K562 (cell line): ENCODE results near the gene LITAF. TPM values are rescaled to one million over a fixed set of nuclear protein-coding genes. Genes with fewer than 3 reads are reported as not detected.

Source experiments
- ARID4B ChIP-seq: sonication (generic); formaldehyde crosslinking; IDR thresholded peaks from 2 replicates; pipeline ENCODE4 v1.8.0; 2022; ENCODE audit warnings: mild to moderate bottlenecking, missing genetic modification reagents
- ATF7 ChIP-seq: fragments of 450-650 bp; IDR thresholded peaks from 2 replicates; pipeline ENCODE4 v1.7.1; 2014; ENCODE audit warnings: mild to moderate bottlenecking, moderate library complexity
- CHD2 ChIP-seq: IDR thresholded peaks from 2 replicates; pipeline ENCODE4 v1.6.1; 2011; ENCODE audit warnings: low read depth, low read length
- KDM2B ChIP-seq: fragments of 250-450 bp; sonication (Bioruptor Pico); IDR thresholded peaks from 2 replicates; pipeline ENCODE4 v1.8.0; 2021; ENCODE audit warnings: mild to moderate bottlenecking, moderate library complexity
- LARP7 ChIP-seq: fragments of 450-650 bp; IDR thresholded peaks from 2 replicates; pipeline ENCODE4 v1.6.1; 2016
- MYC ChIP-seq, 2 experiments: fragments of 250-450 bp in 1 of 2; sonication (Bioruptor Pico) in 1 of 2; IDR thresholded peaks; 2 replicates each; pipeline versions ENCODE4 v1.5.1 to v1.6.1; 2012 to 2021; ENCODE audit warnings: low read depth in 2 of 2, borderline replicate concordance in 1 of 2, improper control_type of control experiment in 1 of 2, low read length in 1 of 2, mild to moderate bottlenecking in 1 of 2, moderate library complexity in 1 of 2
- MYNN ChIP-seq, 2 experiments: sonication (generic); formaldehyde crosslinking in 1 of 2; IDR thresholded peaks; 2 replicates each; pipeline versions ENCODE4 v1.5.0 to v1.6.1; 2016 to 2020; ENCODE audit warnings: antibody characterized with exemption in 1 of 2, missing genetic modification reagents in 1 of 2
- NFIX ChIP-seq: fragments of 250-450 bp; sonication (Bioruptor Pico); IDR thresholded peaks from 2 replicates; pipeline ENCODE4 v1.4.0; 2020; ENCODE audit warnings: low read depth, mild to moderate bottlenecking, moderate library complexity
- NR1H2 ChIP-seq: sonication (generic); formaldehyde crosslinking; IDR thresholded peaks from 2 replicates; pipeline ENCODE4 v1.4.0; 2020; ENCODE audit warnings: mild to moderate bottlenecking, missing genetic modification reagents
- NR3C1 ChIP-seq: sonication (generic); formaldehyde crosslinking; IDR thresholded peaks from 2 replicates; pipeline ENCODE4 v1.8.1; 2022; ENCODE audit warnings: missing genetic modification reagents
- RB1 ChIP-seq: fragments of 450-650 bp; IDR thresholded peaks from 2 replicates; pipeline ENCODE4 v1.6.1; 2017; ENCODE audit warnings: low read depth, mild to moderate bottlenecking
- RBM39 ChIP-seq: fragments of 200-400 bp; formaldehyde crosslinking; optimal IDR thresholded peaks from 2 replicates; pipeline ENCODE3; 2018; ENCODE audit warnings: low read depth, low read length
- RFX5 ChIP-seq: IDR thresholded peaks from 2 replicates; pipeline ENCODE4 v1.6.1; 2011; ENCODE audit warnings: low read depth, mild to moderate bottlenecking, improper control_type of control experiment, low read length
- ZBED1 ChIP-seq: IDR thresholded peaks from 2 replicates; pipeline ENCODE4 v1.6.1; 2014
- ZNF23 ChIP-seq: fragments of 250-450 bp; sonication (Bioruptor Pico); IDR thresholded peaks from 2 replicates; pipeline ENCODE4 v1.4.0; 2020; ENCODE audit warnings: mild to moderate bottlenecking
- ZNF41 ChIP-seq: fragments of 250-450 bp; sonication (Bioruptor Pico); conservative IDR thresholded peaks from 2 replicates; pipeline ENCODE4 v1.4.0; 2020; ENCODE audit warnings: mild to moderate bottlenecking
- ZNF583 ChIP-seq: fragments of 250-450 bp; sonication (Bioruptor Pico); IDR thresholded peaks from 2 replicates; pipeline ENCODE4 v1.4.0; 2020
- polyA plus RNA-seq, 8 experiments: library from polyadenylated mRNA; depleted of rRNA in 4 of 8; stranded (reverse) in 5 of 8; unstranded in 3 of 8; fragments of >200 nt; fragmentation: Nextera tagmentation in 2 of 8; fragmentation: Illumina TruSeq in 1 of 8; extraction: Ambion mirVana in 2 of 8; extraction: Trizol in 1 of 8; gene quantifications; 2 replicates each; pipeline versions ENCODE4 v1.2.1 to v1.2.3, GENCODE V29; 2011 to 2014; ENCODE audit warnings: inconsistent platforms in 1 of 8, missing spikeins in 1 of 8
- total RNA-seq, 7 experiments: library from RNA; depleted of rRNA in 6 of 7; stranded (reverse); fragments of >200 nt in 6 of 7; fragmentation: Illumina TruSeq in 2 of 7; extraction: Trizol in 2 of 7; gene quantifications; 2 replicates each; pipeline versions ENCODE4 v1.2.1 to v1.2.3, GENCODE V29; 2011 to 2021; ENCODE audit warnings: low replicate concordance in 1 of 7
- TF ChIP-seq, protein P1 (sequence below): IDR thresholded peaks from 2 replicates; pipeline ENCODE4 v1.6.1; 2011; ENCODE audit not compliant: insufficient read length; ENCODE audit errors: extremely low read depth
- TF ChIP-seq, protein P2 (sequence below): fragments of 250-450 bp; sonication (Bioruptor Pico); IDR thresholded peaks from 2 replicates; pipeline ENCODE4 v1.5.0; 2021
- TF ChIP-seq, protein P3 (sequence below): fragments of 250-450 bp; sonication (Bioruptor Pico); IDR thresholded peaks from 2 replicates; pipeline ENCODE4 v1.5.0; 2021; ENCODE audit warnings: mild to moderate bottlenecking, borderline replicate concordance
- TF ChIP-seq, protein P4 (sequence below): fragments of 450-650 bp; formaldehyde crosslinking; IDR thresholded peaks from 2 replicates; pipeline ENCODE4 v1.4.0; 2020; ENCODE audit warnings: mild to moderate bottlenecking

LITAF gene
- total and polyA plus RNA-seq, 9 of the 15 experiments (the other 6 are each of a cell fraction or from before 2014, with no cell fraction given) = 4.1 to 17.8 (median 11.9) TPM

GRCh38 chr16:11633113-11633512, 46.4 kb upstream of the LITAF start (continued):
- TF ChIP-seq, protein P1, sequence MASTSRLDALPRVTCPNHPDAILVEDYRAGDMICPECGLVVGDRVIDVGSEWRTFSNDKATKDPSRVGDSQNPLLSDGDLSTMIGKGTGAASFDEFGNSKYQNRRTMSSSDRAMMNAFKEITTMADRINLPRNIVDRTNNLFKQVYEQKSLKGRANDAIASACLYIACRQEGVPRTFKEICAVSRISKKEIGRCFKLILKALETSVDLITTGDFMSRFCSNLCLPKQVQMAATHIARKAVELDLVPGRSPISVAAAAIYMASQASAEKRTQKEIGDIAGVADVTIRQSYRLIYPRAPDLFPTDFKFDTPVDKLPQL = no peak
- no peak for TF ChIP-seq NR1H2 (CRISPR knock-in tag)
- TF ChIP-seq NR3C1 (CRISPR knock-in tag) = no peak
- TF ChIP-seq CHD2 = no peak
- TF ChIP-seq, protein P2, sequence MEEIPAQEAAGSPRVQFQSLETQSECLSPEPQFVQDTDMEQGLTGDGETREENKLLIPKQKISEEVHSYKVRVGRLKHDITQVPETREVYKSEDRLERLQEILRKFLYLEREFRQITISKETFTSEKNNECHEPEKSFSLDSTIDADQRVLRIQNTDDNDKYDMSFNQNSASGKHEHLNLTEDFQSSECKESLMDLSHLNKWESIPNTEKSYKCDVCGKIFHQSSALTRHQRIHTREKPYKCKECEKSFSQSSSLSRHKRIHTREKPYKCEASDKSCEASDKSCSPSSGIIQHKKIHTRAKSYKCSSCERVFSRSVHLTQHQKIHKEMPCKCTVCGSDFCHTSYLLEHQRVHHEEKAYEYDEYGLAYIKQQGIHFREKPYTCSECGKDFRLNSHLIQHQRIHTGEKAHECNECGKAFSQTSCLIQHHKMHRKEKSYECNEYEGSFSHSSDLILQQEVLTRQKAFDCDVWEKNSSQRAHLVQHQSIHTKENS (CRISPR knock-in tag) = no peak
- TF ChIP-seq MYC (IDR thresholded peaks at IDR 0.05; ENCODE audit: low read depth, low read length) = no peak
- TF ChIP-seq MYC (CRISPR knock-in tag; IDR thresholded peaks at IDR 0.05; ENCODE audit: borderline replicate concordance, low read depth) = peak; percentile 73; the same call in 1 of the 2 replicates
- TF ChIP-seq KDM2B (CRISPR knock-in tag) = no peak
- TF ChIP-seq, protein P3, sequence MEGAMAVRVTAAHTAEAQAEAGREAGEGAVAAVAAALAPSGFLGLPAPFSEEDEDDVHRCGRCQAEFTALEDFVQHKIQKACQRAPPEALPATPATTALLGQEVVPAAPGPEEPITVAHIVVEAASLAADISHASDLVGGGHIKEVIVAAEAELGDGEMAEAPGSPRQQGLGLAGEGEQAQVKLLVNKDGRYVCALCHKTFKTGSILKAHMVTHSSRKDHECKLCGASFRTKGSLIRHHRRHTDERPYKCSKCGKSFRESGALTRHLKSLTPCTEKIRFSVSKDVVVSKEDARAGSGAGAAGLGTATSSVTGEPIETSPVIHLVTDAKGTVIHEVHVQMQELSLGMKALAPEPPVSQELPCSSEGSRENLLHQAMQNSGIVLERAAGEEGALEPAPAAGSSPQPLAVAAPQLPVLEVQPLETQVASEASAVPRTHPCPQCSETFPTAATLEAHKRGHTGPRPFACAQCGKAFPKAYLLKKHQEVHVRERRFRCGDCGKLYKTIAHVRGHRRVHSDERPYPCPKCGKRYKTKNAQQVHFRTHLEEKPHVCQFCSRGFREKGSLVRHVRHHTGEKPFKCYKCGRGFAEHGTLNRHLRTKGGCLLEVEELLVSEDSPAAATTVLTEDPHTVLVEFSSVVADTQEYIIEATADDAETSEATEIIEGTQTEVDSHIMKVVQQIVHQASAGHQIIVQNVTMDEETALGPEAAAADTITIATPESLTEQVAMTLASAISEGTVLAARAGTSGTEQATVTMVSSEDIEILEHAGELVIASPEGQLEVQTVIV (CRISPR knock-in tag) = no peak
- TF ChIP-seq ARID4B (CRISPR knock-in tag) = no peak
- no peak for TF ChIP-seq RB1
- TF ChIP-seq ATF7 = no peak
- TF ChIP-seq ZNF41 = peak; percentile 42; the same call in 1 of the 2 replicates
- TF ChIP-seq, protein P4, sequence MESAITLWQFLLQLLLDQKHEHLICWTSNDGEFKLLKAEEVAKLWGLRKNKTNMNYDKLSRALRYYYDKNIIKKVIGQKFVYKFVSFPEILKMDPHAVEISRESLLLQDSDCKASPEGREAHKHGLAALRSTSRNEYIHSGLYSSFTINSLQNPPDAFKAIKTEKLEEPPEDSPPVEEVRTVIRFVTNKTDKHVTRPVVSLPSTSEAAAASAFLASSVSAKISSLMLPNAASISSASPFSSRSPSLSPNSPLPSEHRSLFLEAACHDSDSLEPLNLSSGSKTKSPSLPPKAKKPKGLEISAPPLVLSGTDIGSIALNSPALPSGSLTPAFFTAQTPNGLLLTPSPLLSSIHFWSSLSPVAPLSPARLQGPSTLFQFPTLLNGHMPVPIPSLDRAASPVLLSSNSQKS (CRISPR knock-in tag) = no peak
- TF ChIP-seq LARP7 = no peak
- no peak for TF ChIP-seq ZBED1
- TF ChIP-seq ZNF23 (CRISPR knock-in tag) = no peak
- peak; percentile 67; the same call in 1 of the 2 replicates for TF ChIP-seq ZNF583
- TF ChIP-seq RBM39 = no peak
- TF ChIP-seq NFIX (CRISPR knock-in tag) = no peak
- no peak for TF ChIP-seq MYNN (IDR thresholded peaks at IDR 0.05)
- TF ChIP-seq MYNN (CRISPR knock-in tag; IDR thresholded peaks at IDR 0.05) = no peak
- TF ChIP-seq RFX5 = no peak
